GM19463 (cell line): ENCODE data around the gene CRIP1.

Experiments used
- ATAC-seq: cut with Tn5 transposase; IDR thresholded peaks from one replicate; pipeline ENCODE4 v1.9.1; 2021; ENCODE audit warnings: mild to moderate bottlenecking, moderate library complexity; ENCODE audit not compliant: unreplicated experiment

The CRIP1 gene

DNA sequence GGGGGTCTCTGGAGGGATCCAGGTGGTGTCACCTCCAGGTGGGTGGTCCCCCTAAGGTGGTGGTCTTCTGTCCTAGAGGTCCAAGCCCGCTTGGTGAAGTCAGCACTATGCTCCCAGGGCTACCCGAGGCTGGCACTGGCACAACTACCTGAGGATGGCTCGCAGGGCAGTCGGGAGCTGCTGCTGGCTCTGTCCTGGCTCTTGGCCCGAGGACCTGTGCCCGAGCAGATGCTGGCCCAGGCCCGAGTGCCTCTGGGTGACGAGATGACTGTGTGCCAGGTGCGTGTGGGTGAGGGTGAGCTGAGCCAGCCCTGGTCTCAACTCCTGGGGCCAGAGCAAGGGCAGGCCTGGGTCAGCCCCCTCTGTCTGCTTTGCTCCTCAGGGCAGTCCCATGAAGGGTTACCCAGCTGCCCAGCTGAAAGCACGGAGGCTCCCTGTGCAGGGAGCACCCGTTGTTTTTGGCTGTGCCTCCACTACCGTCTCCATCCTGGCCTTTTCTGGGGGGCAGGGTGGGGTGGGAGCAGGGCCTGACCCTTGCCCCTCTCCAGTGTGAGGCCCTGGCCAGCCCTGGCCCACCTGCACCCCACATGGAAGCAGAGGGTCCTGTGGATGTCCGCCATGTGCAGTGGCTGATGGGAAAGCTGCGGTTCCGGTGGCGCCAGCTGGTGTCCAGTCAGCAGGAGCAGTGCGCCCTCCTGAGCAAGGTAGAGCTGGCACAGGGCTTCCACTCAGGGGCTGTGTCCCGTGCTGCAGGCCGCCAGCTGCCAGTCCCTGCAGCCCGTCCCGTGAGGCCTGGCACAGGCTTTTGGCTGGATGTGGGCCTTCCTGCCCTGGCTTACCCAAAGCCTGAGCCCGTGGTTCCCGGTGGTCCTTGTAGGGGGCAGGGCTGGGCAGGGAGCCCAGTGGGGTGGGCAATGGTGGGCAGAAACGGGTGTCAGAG, 5.6 kb downstream of the CRIP1 start:
- no peak for ATAC-seq

- no peak for ATAC-seq
Observed at GRCh38 chr14:105492971-105493871, 6.5 kb downstream of the CRIP1 start.

- no peak for ATAC-seq
Observed at GRCh38 chr14:105493921-105494605, 7.4 kb downstream of the CRIP1 start.

GRCh38 chr14:105494606-105494929, 7.9 kb downstream of the CRIP1 start:
- ATAC-seq, result no peak

GRCh38 chr14:105495101-105495989, 8.7 kb downstream of the CRIP1 start:
- ATAC-seq, result no peak

GRCh38 chr14:105495990-105496830, 9.5 kb downstream of the CRIP1 start:
- ATAC-seq, result no peak

DNA sequence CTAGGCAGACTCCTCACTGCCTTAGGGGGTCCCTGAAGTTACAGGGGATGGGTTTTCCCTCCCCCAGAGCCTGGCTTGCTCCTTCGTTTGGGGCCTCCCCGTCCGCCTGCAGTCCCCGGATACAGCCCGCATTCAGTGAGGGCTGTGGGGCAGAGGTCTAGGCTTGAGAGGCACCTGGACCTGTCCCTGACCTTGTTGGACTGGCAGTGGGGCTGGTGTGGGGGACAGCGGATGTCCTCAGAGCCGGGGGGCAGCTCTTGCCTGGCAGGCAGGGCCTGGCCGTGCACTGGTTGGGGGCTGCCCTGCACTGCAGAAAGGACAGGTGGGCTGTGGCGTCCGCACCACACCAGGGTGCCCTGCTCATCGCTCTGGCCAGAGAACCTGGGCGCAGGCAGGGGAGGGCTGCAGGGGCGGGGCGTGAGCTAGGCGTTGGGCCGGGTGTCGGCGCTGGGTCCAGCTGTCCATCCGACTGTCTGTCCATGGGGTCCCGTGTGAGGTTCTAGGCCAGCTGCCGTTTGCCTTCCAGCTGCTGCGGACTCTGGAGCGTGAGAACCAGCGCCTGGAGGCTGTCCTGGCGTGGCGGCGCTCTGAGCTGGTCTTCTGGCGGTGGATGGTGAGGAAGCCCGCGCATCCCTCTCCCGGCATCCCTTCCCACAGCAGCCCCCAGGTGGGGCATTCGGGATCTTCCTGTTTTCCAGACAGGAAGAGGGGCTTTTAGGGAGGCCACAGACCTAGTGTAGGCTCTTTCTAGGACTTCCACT, 10.3 kb downstream of the CRIP1 start:
- no peak for ATAC-seq

GRCh38 chr14:105497671-105498429, 11.2 kb downstream of the CRIP1 start:
- no peak for ATAC-seq

DNA sequence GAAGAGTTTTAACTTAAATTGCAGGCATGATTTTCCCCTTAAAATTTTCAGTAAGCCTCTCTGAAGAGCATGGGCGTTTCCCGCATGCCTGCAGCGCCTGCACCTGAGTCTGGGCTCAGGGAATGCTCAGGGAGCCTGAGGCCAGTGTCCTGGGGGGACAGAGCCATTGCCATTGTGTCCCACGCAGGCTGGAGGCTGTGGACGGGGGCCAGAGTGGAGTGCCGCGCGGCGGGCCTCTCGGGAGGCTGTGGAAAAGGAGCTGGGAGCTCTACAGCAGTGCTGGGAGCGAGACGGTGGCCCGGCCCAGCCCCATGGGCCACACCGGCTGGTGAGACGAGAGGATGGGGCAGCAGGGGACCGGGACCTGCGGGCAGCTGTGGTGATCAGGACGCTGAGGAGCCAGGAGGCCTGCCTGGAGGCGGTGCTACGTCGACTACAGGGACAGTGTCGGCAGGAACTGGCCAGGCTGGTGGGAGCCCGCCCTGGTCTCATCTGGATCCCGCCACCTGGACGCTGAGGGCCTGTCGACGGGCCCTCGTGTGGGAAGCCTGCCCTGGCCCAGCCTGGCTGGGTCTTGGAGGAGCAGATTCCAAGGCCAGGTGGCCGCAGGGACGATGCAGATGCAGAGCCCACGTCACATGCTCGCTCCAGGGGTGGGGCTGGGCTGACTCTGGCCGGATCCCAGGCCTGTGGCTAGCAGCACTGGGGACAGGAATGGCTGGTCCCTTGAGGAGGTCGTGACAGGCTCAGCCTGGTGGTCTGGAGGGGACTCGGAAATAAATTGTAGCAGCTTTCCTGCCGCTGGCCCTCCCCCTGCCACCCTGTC, 12.0 kb downstream of the CRIP1 start:
- ATAC-seq, result no peak

GRCh38 chr14:105499256-105500035, 12.8 kb downstream of the CRIP1 start:
- ATAC-seq, result no peak

DNA sequence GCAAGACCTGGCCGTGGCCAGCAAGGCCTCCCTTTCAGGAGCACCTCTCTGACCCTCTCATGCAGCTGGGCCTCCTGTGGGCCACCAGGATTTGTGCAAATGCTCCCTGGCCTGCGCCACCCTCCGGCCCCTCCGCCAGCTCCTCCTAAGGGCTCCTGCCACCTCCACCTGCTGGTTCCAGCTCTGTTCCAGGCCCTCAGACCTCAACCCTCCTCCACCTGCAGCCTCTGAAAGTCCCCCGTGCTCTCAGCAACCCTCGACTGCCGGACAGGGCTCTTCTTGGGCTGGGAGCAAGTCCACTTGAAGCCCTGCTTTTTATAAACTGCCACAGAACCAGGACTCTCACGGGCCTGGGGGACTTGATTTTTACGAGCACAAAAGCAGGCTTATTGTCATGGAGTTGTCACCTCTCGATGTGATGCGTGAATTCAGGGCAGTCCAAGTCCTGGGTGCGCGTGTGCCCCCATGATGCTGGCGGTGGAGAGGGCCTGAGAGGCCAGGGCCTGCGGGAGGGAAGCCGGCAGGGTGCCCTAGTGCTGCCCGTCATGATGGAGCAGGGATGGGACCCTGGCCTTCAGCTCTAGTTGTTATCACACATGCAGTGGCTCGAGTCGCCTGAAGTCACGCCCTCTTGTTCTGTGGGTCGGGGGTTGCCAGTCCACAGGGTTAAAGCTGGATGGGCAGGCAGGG, 13.5 kb downstream of the CRIP1 start:
- ATAC-seq, result no peak

- no peak for ATAC-seq
Observed at GRCh38 chr14:105500726-105501101, 14.0 kb downstream of the CRIP1 start.

- ATAC-seq, result no peak
Observed at GRCh38 chr14:105501504-105502291, 15.0 kb downstream of the CRIP1 start.

DNA sequence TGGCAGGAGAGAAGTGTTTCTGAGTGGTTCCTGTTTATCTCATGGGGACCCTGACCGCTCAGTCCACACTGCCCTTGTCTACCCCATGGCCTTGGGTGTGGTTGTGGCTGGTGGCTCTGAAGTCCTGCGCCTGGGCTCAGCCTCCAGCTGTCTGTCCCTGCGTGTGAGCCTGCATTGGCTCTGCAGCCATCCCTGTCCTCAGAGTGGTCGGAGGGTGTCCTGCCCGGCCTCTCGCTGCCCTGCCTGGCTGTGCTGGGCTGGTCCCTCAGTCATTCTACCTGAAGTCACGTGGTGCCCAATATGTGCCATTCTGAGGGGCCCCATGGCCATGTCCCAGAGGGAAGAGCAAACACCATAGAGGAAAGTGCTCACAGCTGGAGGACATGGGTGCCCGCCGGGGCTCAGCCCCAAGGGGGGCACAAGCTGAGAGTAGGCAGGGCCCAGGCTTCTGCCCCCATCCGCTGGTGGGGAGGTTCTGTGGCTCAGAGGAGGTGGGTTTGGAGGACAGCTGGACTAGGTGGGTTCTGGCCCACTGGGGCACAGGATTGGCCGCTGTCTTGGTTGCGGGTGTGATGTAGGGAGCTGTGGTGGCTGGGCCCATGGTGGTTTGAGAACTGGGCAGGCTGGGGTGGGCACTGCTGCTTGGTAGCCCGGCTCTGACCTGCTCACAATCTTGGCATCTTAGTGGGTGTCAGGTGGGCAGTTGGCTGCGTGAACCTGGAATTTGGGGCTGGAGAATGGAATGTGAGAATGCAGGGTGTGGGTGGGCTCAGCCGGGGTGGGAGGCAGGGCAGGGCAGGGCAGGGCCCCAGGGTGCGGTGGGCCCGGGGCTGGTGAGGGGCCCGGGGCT, 16.0 kb downstream of the CRIP1 start:
- no peak for ATAC-seq
